Measurements from ENCODE around the gene BCKDHA. TPM values are rescaled to one million over a fixed set of nuclear protein-coding genes. Genes with fewer than 3 reads are reported as not detected.
"Not testable (repeated sequence)": the region's sequence is repeated elsewhere in the genome, so short reads cannot be mapped to it uniquely, and the experiment has no call there.

The BCKDHA gene
- total RNA-seq, 1 donor from 2014 or later: 49.3 TPM

- ATAC-seq: no peak
These were observed 9.7 kb downstream of the BCKDHA start for GRCh38 chr19:41407271-41407670.

GRCh38 chr19:41408256-41408655 lies 10.6 kb downstream of the BCKDHA start:
- no peak for ATAC-seq

- ATAC-seq: not testable (repeated sequence)
These were observed 11.2 kb downstream of the BCKDHA start for GRCh38 chr19:41408846-41409245.

GRCh38 chr19:41409288-41409687 lies 11.7 kb downstream of the BCKDHA start:
- ATAC-seq: no peak

GRCh38 chr19:41410336-41411054 lies 12.9 kb downstream of the BCKDHA start:
- ATAC-seq: no peak

GRCh38 chr19:41411100-41411967 lies 13.7 kb downstream of the BCKDHA start:
- no peak for ATAC-seq

GRCh38 chr19:41411968-41412265 lies 14.3 kb downstream of the BCKDHA start:
- ATAC-seq: no peak

- ATAC-seq: no peak
These were observed 15.3 kb downstream of the BCKDHA start for GRCh38 chr19:41412953-41413352.

GRCh38 chr19:41413947-41414346 lies 16.3 kb downstream of the BCKDHA start:
- ATAC-seq: no peak

GRCh38 chr19:41414461-41414860 lies 16.8 kb downstream of the BCKDHA start:
- ATAC-seq: no peak

GRCh38 chr19:41415154-41415571 lies 17.5 kb downstream of the BCKDHA start:
- peak; percentile 44 for ATAC-seq

- peak; percentile 91 for ATAC-seq
These were observed 18.6 kb downstream of the BCKDHA start for GRCh38 chr19:41416194-41416674.

- no peak for ATAC-seq
These were observed 22.7 kb downstream of the BCKDHA start for GRCh38 chr19:41420101-41420880.

GRCh38 chr19:41421314-41421713 lies 23.7 kb downstream of the BCKDHA start:
- peak; percentile 7 for ATAC-seq

GRCh38 chr19:41421973-41422372 lies 24.4 kb downstream of the BCKDHA start:
- no peak for ATAC-seq

- no peak for ATAC-seq
These were observed 24.8 kb downstream of the BCKDHA start for GRCh38 chr19:41422456-41422855.

- no peak for ATAC-seq
These were observed 25.3 kb downstream of the BCKDHA start for GRCh38 chr19:41422955-41423354.

GRCh38 chr19:41424335-41425173 lies 26.9 kb downstream of the BCKDHA start:
- no peak for ATAC-seq

GRCh38 chr19:41425174-41426115 lies 27.8 kb downstream of the BCKDHA start:
- no peak for ATAC-seq

- ATAC-seq: peak; percentile 12
These were observed 28.7 kb downstream of the BCKDHA start for GRCh38 chr19:41426116-41426841.
